ENCODE measurements around the gene AGAP4. TPM values are rescaled to one million over a fixed set of nuclear protein-coding genes. Genes with fewer than 3 reads are reported as not detected.
"Not testable (repeated sequence)": the region's sequence is repeated elsewhere in the genome, so short reads cannot be mapped to it uniquely, and the experiment has no call there.

The AGAP4 gene
- total RNA-seq: 1 to 10 TPM; 7.7 to 9.2 TPM
- long read RNA-seq, partial matches to known transcripts: 0 of 1 reads
- long read RNA-seq, other reads (novel, unspliced or antisense): 1 of 1 reads

GRCh38 chr10:45847400-45847799, at the start of gene AGAP4:
Gene AGAP4, minus strand, starts transcription at chr10:45847500. Its CDS starts 153 bp downstream, at chr10:45847347.
- ATAC-seq; DNase-seq; intact Hi-C loops (cut with DNase I): not testable (repeated sequence)

- intact Hi-C loops (cut with DNase I): not testable (repeated sequence)
These were observed 43.4 kb upstream of the AGAP4 start for GRCh38 chr10:45890721-45891120.

GRCh38 chr10:45889539-45890230, 42.4 kb upstream of the AGAP4 start:
- ATAC-seq; intact Hi-C loops (cut with DNase I); DNase-seq: not testable (repeated sequence)

More at GRCh38 chr10:45890721-45891120, 43.4 kb upstream of the AGAP4 start:
- not testable (repeated sequence) for ATAC-seq, DNase-seq

GRCh38 chr10:45882880-45883279, 35.6 kb upstream of the AGAP4 start:
- ATAC-seq; DNase-seq; intact Hi-C loops (cut with DNase I): not testable (repeated sequence)

- peak; percentile 9 for DNase-seq
- ATAC-seq; intact Hi-C loops (cut with DNase I): not testable (repeated sequence)
These were observed 18.1 kb upstream of the AGAP4 start for GRCh38 chr10:45865404-45865803.

GRCh38 chr10:45864264-45864663, 17.0 kb upstream of the AGAP4 start:
- ATAC-seq; DNase-seq; intact Hi-C loops (cut with DNase I): not testable (repeated sequence)

GRCh38 chr10:45863632-45864031, 16.3 kb upstream of the AGAP4 start:
- DNase-seq; intact Hi-C loops (cut with DNase I): not testable (repeated sequence)
- ATAC-seq: peak in 1 of 2 donors; percentile 72

GRCh38 chr10:45857931-45858330, 10.6 kb upstream of the AGAP4 start:
- ATAC-seq; intact Hi-C loops (cut with DNase I); DNase-seq: not testable (repeated sequence)

- DNase-seq; ATAC-seq; intact Hi-C loops (cut with DNase I): not testable (repeated sequence)
These were observed 1.2 kb upstream of the AGAP4 start for GRCh38 chr10:45848467-45848866.

- ATAC-seq; DNase-seq; intact Hi-C loops (cut with DNase I): not testable (repeated sequence)
These were observed 24.4 kb downstream of the AGAP4 start for GRCh38 chr10:45822918-45823317.

GRCh38 chr10:45820107-45820830, 27.0 kb downstream of the AGAP4 start:
- intact Hi-C loops (cut with DNase I); DNase-seq; ATAC-seq: not testable (repeated sequence)

- no peak for DNase-seq
- no peak for ATAC-seq
- intact Hi-C loops (cut with DNase I): no loop called here
These were observed 27.7 kb downstream of the AGAP4 start for GRCh38 chr10:45819552-45819951.

GRCh38 chr10:45817912-45818311, 29.4 kb downstream of the AGAP4 start:
- ATAC-seq: no peak
- intact Hi-C loops (cut with DNase I): no loop called here
- no peak for DNase-seq

- DNase-seq (no peak), ATAC-seq (no peak)
- intact Hi-C loops (cut with DNase I): no loop called here
These were observed 30.0 kb downstream of the AGAP4 start for GRCh38 chr10:45817130-45817859.

GRCh38 chr10:45814146-45814545, 33.2 kb downstream of the AGAP4 start:
- DNase-seq; ATAC-seq; intact Hi-C loops (cut with DNase I): not testable (repeated sequence)

- ATAC-seq; intact Hi-C loops (cut with DNase I); DNase-seq: not testable (repeated sequence)
These were observed 34.3 kb downstream of the AGAP4 start for GRCh38 chr10:45812959-45813358.

GRCh38 chr10:45811075-45811474, 36.2 kb downstream of the AGAP4 start:
- DNase-seq: no peak
- intact Hi-C loops (cut with DNase I): no loop called here
- no peak for ATAC-seq

GRCh38 chr10:45809837-45810236, 37.5 kb downstream of the AGAP4 start:
- no peak for DNase-seq

GRCh38 chr10:45804996-45805395, 42.3 kb downstream of the AGAP4 start:
- DNase-seq; ATAC-seq; intact Hi-C loops (cut with DNase I): not testable (repeated sequence)

More at GRCh38 chr10:45809837-45810236, 37.5 kb downstream of the AGAP4 start:
- no peak for ATAC-seq
- intact Hi-C loops (cut with DNase I): no loop called here
